ENCODE data around the gene SEMA3G. TPM values are rescaled to one million over a fixed set of nuclear protein-coding genes. Genes with fewer than 3 reads are reported as not detected.
A peak's percentile ranks its signal among the peaks of the same experiment; 100 is the strongest.

SEMA3G gene
- polyA plus RNA-seq, 5 donors = 4.3 to 8.2 (median 7.0) TPM

- no peak for DNase-seq
These were observed 9.5 kb upstream of the SEMA3G start for GRCh38 chr3:52454250-52454937.

GRCh38 chr3:52453496-52454249, 8.8 kb upstream of the SEMA3G start, which contains the start of gene TNNC1:
Gene TNNC1 (minus strand): TSS chr3:52454041. CDS start chr3:52454015, 26 bp downstream.
- DNase-seq = no peak

- DNase-seq = no peak
These were observed 7.8 kb upstream of the SEMA3G start for GRCh38 chr3:52452570-52453221.

- DNase-seq = no peak
These were observed 7.2 kb upstream of the SEMA3G start for GRCh38 chr3:52452126-52452525.

GRCh38 chr3:52451237-52452083, 6.6 kb upstream of the SEMA3G start:
- DNase-seq = no peak

GRCh38 chr3:52450489-52451236, 5.8 kb upstream of the SEMA3G start:
- DNase-seq = no peak

GRCh38 chr3:52447512-52448355, 2.8 kb upstream of the SEMA3G start:
- no peak for DNase-seq

GRCh38 chr3:52446631-52447511, 2.0 kb upstream of the SEMA3G start:
- peak in 1 of 2 donors; percentile 57 for DNase-seq

GRCh38 chr3:52446042-52446441, 1.1 kb upstream of the SEMA3G start:
- no peak for DNase-seq

GRCh38 chr3:52443791-52444687, 864 bp downstream of the SEMA3G start:
- DNase-seq = no peak

GRCh38 chr3:52443268-52443610, 1.7 kb downstream of the SEMA3G start:
- no peak for DNase-seq

GRCh38 chr3:52442409-52443267, 2.3 kb downstream of the SEMA3G start:
- DNase-seq = no peak

GRCh38 chr3:52441772-52442332, 3.1 kb downstream of the SEMA3G start:
- DNase-seq = no peak

- DNase-seq = no peak
These were observed 3.7 kb downstream of the SEMA3G start for GRCh38 chr3:52441091-52441771.

GRCh38 chr3:52440671-52441070, 4.2 kb downstream of the SEMA3G start:
- DNase-seq = no peak

GRCh38 chr3:52440249-52440551, 4.7 kb downstream of the SEMA3G start:
- DNase-seq = no peak

Measured in right lung (tissue), 5 donors.